SK-N-SH treated with all-trans-retinoic acid at 6 μM for 48 hours (cell line): ENCODE results near the gene AMBP.

ENCODE experiments used
- ATAC-seq: fragments of 200-7000 bp; cut with Tn5 transposase; 3 replicates; pipeline ENCODE4 v1.9.1; 2020; ENCODE audit warnings: mild to moderate bottlenecking, moderate library complexity
- ARNTL ChIP-seq: fragments of 450-650 bp; formaldehyde crosslinking; IDR thresholded peaks from 2 replicates; pipeline ENCODE4 v1.5.0; 2020; ENCODE audit warnings: low read depth, mild to moderate bottlenecking, moderate library complexity, borderline replicate concordance
- CSDC2 ChIP-seq: fragments of 250-450 bp; sonication (Bioruptor Pico); IDR thresholded peaks from 2 replicates; pipeline ENCODE4 v1.5.0; 2020; ENCODE audit warnings: mild to moderate bottlenecking, moderate library complexity
- CSRNP3 ChIP-seq: fragments of 250-450 bp; sonication (Bioruptor Pico); IDR thresholded peaks from 2 replicates; pipeline ENCODE4 v1.5.1; 2021; ENCODE audit warnings: mild to moderate bottlenecking, moderate library complexity
- ESRRG ChIP-seq: fragments of 250-450 bp; sonication (Bioruptor Pico); IDR thresholded peaks from 2 replicates; pipeline ENCODE4 v1.6.1; 2021; ENCODE audit warnings: mild to moderate bottlenecking
- GLIS3 ChIP-seq: fragments of 250-450 bp; sonication (Bioruptor Pico); IDR thresholded peaks from 2 replicates; pipeline ENCODE4 v1.5.0; 2020; ENCODE audit warnings: mild to moderate bottlenecking, moderate library complexity
- ISL1 ChIP-seq: fragments of 250-450 bp; sonication (Bioruptor Pico); IDR thresholded peaks from 2 replicates; pipeline ENCODE4 v2.1.2; 2022; ENCODE audit warnings: mild to moderate bottlenecking, moderate library complexity
- OSR1 ChIP-seq: fragments of 250-450 bp; sonication (Bioruptor Pico); IDR thresholded peaks from 2 replicates; pipeline ENCODE4 v1.8.0; 2022; ENCODE audit warnings: moderate library complexity, mild to moderate bottlenecking, inconsistent platforms
- POU6F1 ChIP-seq: fragments of 250-450 bp; sonication (Bioruptor Pico); IDR thresholded peaks from 2 replicates; pipeline ENCODE4 v1.8.0; 2021; ENCODE audit warnings: low read depth, mild to moderate bottlenecking, moderate library complexity, borderline replicate concordance
- PPARA ChIP-seq: fragments of 250-450 bp; sonication (Bioruptor Pico); IDR thresholded peaks from 2 replicates; pipeline ENCODE4 v1.5.0; 2020; ENCODE audit warnings: mild to moderate bottlenecking, borderline replicate concordance
- RARB ChIP-seq: fragments of 250-450 bp; sonication (Bioruptor Pico); IDR thresholded peaks from 2 replicates; pipeline ENCODE4 v1.8.0; 2021; ENCODE audit warnings: mild to moderate bottlenecking, moderate library complexity
- SNAI2 ChIP-seq: fragments of 250-450 bp; sonication (Bioruptor Pico); IDR thresholded peaks from 2 replicates; pipeline ENCODE4 v1.5.0; 2020; ENCODE audit warnings: mild to moderate bottlenecking, moderate library complexity
- TCF4 ChIP-seq: fragments of 250-450 bp; sonication (Bioruptor Pico); IDR thresholded peaks from 2 replicates; pipeline ENCODE4 v1.8.0; 2021; ENCODE audit warnings: mild to moderate bottlenecking, moderate library complexity, borderline replicate concordance
- TOX ChIP-seq: fragments of 250-450 bp; sonication (Bioruptor Pico); IDR thresholded peaks from 2 replicates; pipeline ENCODE4 v1.8.0; 2021; ENCODE audit warnings: mild to moderate bottlenecking, moderate library complexity, borderline replicate concordance
- TSHZ2 ChIP-seq: fragments of 250-450 bp; sonication (Bioruptor Pico); IDR thresholded peaks from 2 replicates; pipeline ENCODE4 v1.5.0; 2020; ENCODE audit warnings: mild to moderate bottlenecking, moderate library complexity
- ZC3H10 ChIP-seq: fragments of 250-450 bp; sonication (Bioruptor Pico); IDR thresholded peaks from 2 replicates; pipeline ENCODE4 v1.5.1; 2021; ENCODE audit warnings: mild to moderate bottlenecking, moderate library complexity
- ZFP30 ChIP-seq: fragments of 450-650 bp; formaldehyde crosslinking; IDR thresholded peaks from 2 replicates; pipeline ENCODE4 v1.5.0; 2022; ENCODE audit warnings: mild to moderate bottlenecking, moderate library complexity
- ZNF70 ChIP-seq: fragments of 450-650 bp; formaldehyde crosslinking; IDR thresholded peaks from 2 replicates; pipeline ENCODE4 v1.5.0; 2020; ENCODE audit warnings: mild to moderate bottlenecking, moderate library complexity
- ZNF8 ChIP-seq: fragments of 450-650 bp; formaldehyde crosslinking; IDR thresholded peaks from 2 replicates; pipeline ENCODE4 v1.5.0; 2020; ENCODE audit warnings: mild to moderate bottlenecking, moderate library complexity
- TF ChIP-seq, protein P1 (sequence below): fragments of 250-450 bp; sonication (Bioruptor Pico); IDR thresholded peaks from 2 replicates; pipeline ENCODE4 v1.5.1; 2020; ENCODE audit warnings: low read depth, mild to moderate bottlenecking, moderate library complexity

Gene AMBP

GRCh38 chr9:114097613-114098020 lies 19.5 kb upstream of the AMBP start (continued):
- TF ChIP-seq TSHZ2 (CRISPR knock-in tag) (no peak), ISL1 (CRISPR knock-in tag) (no peak), POU6F1 (CRISPR knock-in tag) (no peak), ESRRG (CRISPR knock-in tag) (no peak), ZFP30 (CRISPR knock-in tag) (no peak), ZC3H10 (CRISPR knock-in tag) (no peak), TCF4 (no peak), CSRNP3 (CRISPR knock-in tag) (no peak)

GRCh38 chr9:114096866-114097612 lies 18.9 kb upstream of the AMBP start:
- no peak for ATAC-seq
- TF ChIP-seq SNAI2 (CRISPR knock-in tag) (no peak), TOX (CRISPR knock-in tag) (no peak), PPARA (CRISPR knock-in tag) (no peak), RARB (CRISPR knock-in tag) (no peak)
- TF ChIP-seq, protein P1, sequence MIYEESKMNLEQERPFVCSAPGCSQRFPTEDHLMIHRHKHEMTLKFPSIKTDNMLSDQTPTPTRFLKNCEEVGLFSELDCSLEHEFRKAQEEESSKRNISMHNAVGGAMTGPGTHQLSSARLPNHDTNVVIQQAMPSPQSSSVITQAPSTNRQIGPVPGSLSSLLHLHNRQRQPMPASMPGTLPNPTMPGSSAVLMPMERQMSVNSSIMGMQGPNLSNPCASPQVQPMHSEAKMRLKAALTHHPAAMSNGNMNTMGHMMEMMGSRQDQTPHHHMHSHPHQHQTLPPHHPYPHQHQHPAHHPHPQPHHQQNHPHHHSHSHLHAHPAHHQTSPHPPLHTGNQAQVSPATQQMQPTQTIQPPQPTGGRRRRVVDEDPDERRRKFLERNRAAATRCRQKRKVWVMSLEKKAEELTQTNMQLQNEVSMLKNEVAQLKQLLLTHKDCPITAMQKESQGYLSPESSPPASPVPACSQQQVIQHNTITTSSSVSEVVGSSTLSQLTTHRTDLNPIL (CRISPR knock-in tag), result no peak

- TF ChIP-seq ZNF70, result no peak
- no peak for TF ChIP-seq CSDC2 (CRISPR knock-in tag)
- TF ChIP-seq TOX (CRISPR knock-in tag), result no peak
- TF ChIP-seq TCF4, result no peak
- TF ChIP-seq, protein P1 (CRISPR knock-in tag), result no peak
- TF ChIP-seq PPARA (CRISPR knock-in tag), result no peak
- no peak for TF ChIP-seq TSHZ2 (CRISPR knock-in tag)
- TF ChIP-seq ZFP30 (CRISPR knock-in tag), result no peak
- TF ChIP-seq OSR1 (CRISPR knock-in tag), result no peak
- TF ChIP-seq ESRRG (CRISPR knock-in tag), result no peak
- no peak for TF ChIP-seq ARNTL
- TF ChIP-seq GLIS3, result no peak
- no peak for TF ChIP-seq POU6F1 (CRISPR knock-in tag)
- no peak for TF ChIP-seq ZC3H10 (CRISPR knock-in tag)
- TF ChIP-seq CSRNP3 (CRISPR knock-in tag), result no peak
- no peak for TF ChIP-seq ZNF8 (CRISPR knock-in tag)
- TF ChIP-seq ISL1 (CRISPR knock-in tag), result no peak
- no peak for ATAC-seq
These were observed 18.0 kb upstream of the AMBP start for GRCh38 chr9:114096041-114096511.
